H1 (cell line): ENCODE data around the gene WAC.

ENCODE experiments used
- ATF2 ChIP-seq: IDR thresholded peaks from 2 replicates; pipeline ENCODE4 v1.6.1; 2012; ENCODE audit warnings: low read length, inconsistent platforms
- BRCA1 ChIP-seq: IDR thresholded peaks from 2 replicates; pipeline ENCODE4 v1.6.1; 2012; ENCODE audit warnings: low read depth, low read length, improper control_type of control experiment
- CREB1 ChIP-seq: IDR thresholded peaks from 2 replicates; pipeline ENCODE4 v1.6.1; 2012; ENCODE audit warnings: inconsistent platforms
- CTCF ChIP-seq, 3 experiments: IDR thresholded peaks; 1 replicate in 2 of 3; 2 replicates in 1 of 3; pipeline versions ENCODE4 v1.5.1 to v1.6.1; 2011; ENCODE audit warnings: low read length in 3 of 3, mild to moderate bottlenecking in 3 of 3, inconsistent platforms in 2 of 3, low read depth in 1 of 3, moderate library complexity in 1 of 3; ENCODE audit not compliant: insufficient read depth in 1 of 3; ENCODE audit errors: control extremely low read depth in 1 of 3
- EP300 ChIP-seq, 2 experiments: IDR thresholded peaks; 1 replicate in 1 of 2; 2 replicates in 1 of 2; pipeline ENCODE4 v1.6.1; 2011 to 2012; ENCODE audit warnings: low read depth in 2 of 2, low read length in 2 of 2, mild to moderate bottlenecking in 2 of 2, borderline replicate concordance in 1 of 2, inconsistent platforms in 1 of 2, moderate library complexity in 1 of 2
- EZH2 ChIP-seq: fragments of 200-600 bp; sonication (generic); IDR thresholded peaks from 2 replicates; pipeline ENCODE4 v1.7.1; 2012; ENCODE audit warnings: low read depth, mild to moderate bottlenecking, moderate library complexity, low read length, inconsistent platforms; ENCODE audit not compliant: severe bottlenecking
- RAD21 ChIP-seq, 2 experiments: IDR thresholded peaks in 1 of 2; conservative IDR thresholded peaks in 1 of 2; 2 replicates each; pipeline ENCODE4 v1.6.1; 2011; ENCODE audit warnings: low read depth in 2 of 2, low read length in 2 of 2, improper control_type of control experiment in 1 of 2, inconsistent platforms in 1 of 2, mild to moderate bottlenecking in 1 of 2, moderate library complexity in 1 of 2
- RXRA ChIP-seq: IDR thresholded peaks from 2 replicates; pipeline ENCODE4 v1.6.1; 2011; ENCODE audit warnings: low read depth, mild to moderate bottlenecking, low read length, moderate library complexity; ENCODE audit not compliant: insufficient read depth
- SAP30 ChIP-seq: fragments of 300-600 bp; sonication (generic); IDR thresholded peaks from 2 replicates; pipeline ENCODE4 v1.7.1; 2012; ENCODE audit warnings: low read length, moderate library complexity, mild to moderate bottlenecking, inconsistent platforms; ENCODE audit not compliant: insufficient read depth, insufficient replicate concordance
- TBP ChIP-seq: IDR thresholded peaks from 2 replicates; pipeline ENCODE4 v1.6.1; 2011; ENCODE audit warnings: low read depth, low read length, improper control_type of control experiment
- ZNF274 ChIP-seq: IDR thresholded peaks from 2 replicates; pipeline ENCODE4 v1.7.0; 2012; ENCODE audit warnings: low read length, borderline replicate concordance; ENCODE audit errors: extremely low read depth
- TF ChIP-seq, protein P1 (sequence below): IDR thresholded peaks from 2 replicates; pipeline ENCODE4 v1.6.1; 2011; ENCODE audit warnings: low read depth, mild to moderate bottlenecking, low read length; ENCODE audit not compliant: insufficient read depth

DNA sequence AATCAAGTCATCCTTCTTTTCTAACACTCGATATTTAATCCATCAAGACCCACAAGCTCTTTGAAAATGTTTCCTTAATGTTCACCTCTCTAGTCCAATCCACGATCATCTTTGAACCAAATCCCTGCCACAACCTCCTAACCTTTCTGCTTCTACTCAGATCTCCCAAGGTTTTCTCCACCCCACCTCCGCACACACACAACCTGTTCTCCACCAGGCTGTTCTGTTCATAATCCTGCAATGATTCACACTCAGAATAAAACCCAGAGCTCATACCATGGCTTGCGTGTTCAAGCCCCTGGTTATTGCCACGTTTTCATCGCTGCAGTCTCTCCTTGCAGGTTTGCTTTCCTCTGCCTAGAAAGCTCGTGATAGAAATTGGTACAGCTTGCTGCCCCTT lies 90.6 kb downstream of the WAC start:
- TF ChIP-seq CTCF (IDR thresholded peaks at IDR 0.05; ENCODE audit: control extremely low read depth in 1 of 3, insufficient read depth in 1 of 3, low read depth in 1 of 3, low read length in 3 of 3) (no peak), RXRA (no peak), ATF2 (no peak), CREB1 (no peak), RAD21 (IDR thresholded peaks at IDR 0.05 in 1 of 2, conservative IDR thresholded peaks at IDR 0.05 in 1 of 2; ENCODE audit: low read depth in 2 of 2, low read length in 2 of 2) (no peak), BRCA1 (no peak), SAP30 (no peak), ZNF274 (no peak), TBP (no peak), EP300 (IDR thresholded peaks at IDR 0.05; ENCODE audit: borderline replicate concordance in 1 of 2, low read depth in 2 of 2, low read length in 2 of 2) (no peak), EZH2 (no peak)
- TF ChIP-seq, protein P1, sequence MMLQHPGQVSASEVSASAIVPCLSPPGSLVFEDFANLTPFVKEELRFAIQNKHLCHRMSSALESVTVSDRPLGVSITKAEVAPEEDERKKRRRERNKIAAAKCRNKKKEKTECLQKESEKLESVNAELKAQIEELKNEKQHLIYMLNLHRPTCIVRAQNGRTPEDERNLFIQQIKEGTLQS, result no peak
